ENCODE results near the gene POGZ. TPM values are rescaled to one million over a fixed set of nuclear protein-coding genes. Genes with fewer than 3 reads are reported as not detected.
A peak's percentile ranks its signal among the peaks of the same experiment; 100 is the strongest.

POGZ gene
- total RNA-seq, 6 experiments from 2014 or later: 34.9 to 40.3 (median 37.9) TPM

DNA sequence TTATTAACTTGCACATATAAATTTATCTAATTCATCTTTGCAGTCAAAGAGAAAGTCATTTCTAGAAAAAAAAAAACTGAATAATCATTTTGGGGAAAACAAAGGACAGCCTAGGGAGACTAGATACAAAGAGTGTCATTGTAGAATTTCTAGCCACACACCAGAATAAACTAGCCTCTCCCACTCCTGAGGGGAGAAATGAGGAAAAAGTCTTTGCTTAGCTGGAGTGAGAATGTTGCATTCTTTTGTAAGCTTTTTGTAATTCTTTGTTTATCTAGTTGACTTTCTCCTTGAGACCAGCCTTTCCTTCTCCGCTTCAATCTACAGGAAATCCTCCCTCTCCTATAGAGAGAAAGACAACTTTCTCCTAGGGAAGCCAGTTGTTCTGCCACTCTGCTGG is 36.0 kb upstream of the POGZ start:
- DNase-seq: no peak
- peaks cover 27% of the 10 kb centered on the region for H3K27me3 Mint-ChIP-seq (ENCODE audit: insufficient read depth)
- H3K9me3 Mint-ChIP-seq: no peaks in the 10 kb centered on the region
- no peak overlapping the region for H3K4me3 Mint-ChIP-seq
- H3K27ac Mint-ChIP-seq: no peak overlapping the region
- peaks cover 16% of the 10 kb centered on the region for H3K4me1 Mint-ChIP-seq (ENCODE audit: low read depth)
- no peaks in the 10 kb centered on the region for H3K36me3 Mint-ChIP-seq (ENCODE audit: low read depth)
- TF ChIP-seq, protein P1, sequence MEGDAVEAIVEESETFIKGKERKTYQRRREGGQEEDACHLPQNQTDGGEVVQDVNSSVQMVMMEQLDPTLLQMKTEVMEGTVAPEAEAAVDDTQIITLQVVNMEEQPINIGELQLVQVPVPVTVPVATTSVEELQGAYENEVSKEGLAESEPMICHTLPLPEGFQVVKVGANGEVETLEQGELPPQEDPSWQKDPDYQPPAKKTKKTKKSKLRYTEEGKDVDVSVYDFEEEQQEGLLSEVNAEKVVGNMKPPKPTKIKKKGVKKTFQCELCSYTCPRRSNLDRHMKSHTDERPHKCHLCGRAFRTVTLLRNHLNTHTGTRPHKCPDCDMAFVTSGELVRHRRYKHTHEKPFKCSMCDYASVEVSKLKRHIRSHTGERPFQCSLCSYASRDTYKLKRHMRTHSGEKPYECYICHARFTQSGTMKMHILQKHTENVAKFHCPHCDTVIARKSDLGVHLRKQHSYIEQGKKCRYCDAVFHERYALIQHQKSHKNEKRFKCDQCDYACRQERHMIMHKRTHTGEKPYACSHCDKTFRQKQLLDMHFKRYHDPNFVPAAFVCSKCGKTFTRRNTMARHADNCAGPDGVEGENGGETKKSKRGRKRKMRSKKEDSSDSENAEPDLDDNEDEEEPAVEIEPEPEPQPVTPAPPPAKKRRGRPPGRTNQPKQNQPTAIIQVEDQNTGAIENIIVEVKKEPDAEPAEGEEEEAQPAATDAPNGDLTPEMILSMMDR (IDR thresholded peaks at IDR 0.05): no peak

DNA sequence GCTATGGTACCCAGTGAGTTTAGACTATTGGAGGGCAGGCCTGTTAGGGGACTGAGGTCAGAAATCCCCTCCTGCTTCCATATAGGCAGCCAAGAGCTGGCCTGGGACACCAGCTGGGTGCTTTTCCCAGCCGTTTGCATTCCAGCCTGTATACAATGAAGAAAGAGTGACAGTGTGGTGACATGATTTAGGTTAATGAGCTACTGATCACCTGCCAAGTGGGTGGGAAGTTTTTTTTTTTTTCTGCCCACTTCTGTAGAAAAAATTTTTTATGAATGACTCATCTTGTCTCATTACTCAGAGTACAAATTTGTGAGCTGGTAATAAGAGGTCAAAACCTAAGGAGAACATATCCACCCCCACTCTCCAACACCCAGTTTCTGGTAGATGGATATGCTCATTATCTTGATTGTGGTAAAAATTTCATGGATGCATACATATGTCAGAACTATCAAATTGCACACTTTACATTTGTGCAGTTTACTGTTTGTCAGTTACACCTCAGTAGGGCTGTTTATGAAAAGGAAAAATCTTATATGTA is 35.5 kb upstream of the POGZ start:
- Mint-ChIP-seq H3K4me1 (ENCODE audit: low read depth) (peaks cover 16% of the 10 kb centered on the region), H3K27ac (no peak overlapping the region), H3K4me3 (no peak overlapping the region), H3K9me3 (no peaks in the 10 kb centered on the region), H3K27me3 (ENCODE audit: insufficient read depth) (peaks cover 26% of the 10 kb centered on the region), H3K36me3 (ENCODE audit: low read depth) (no peaks in the 10 kb centered on the region)
- TF ChIP-seq, protein P1 (IDR thresholded peaks at IDR 0.05): no peak
- peak; percentile 55 for DNase-seq

DNA sequence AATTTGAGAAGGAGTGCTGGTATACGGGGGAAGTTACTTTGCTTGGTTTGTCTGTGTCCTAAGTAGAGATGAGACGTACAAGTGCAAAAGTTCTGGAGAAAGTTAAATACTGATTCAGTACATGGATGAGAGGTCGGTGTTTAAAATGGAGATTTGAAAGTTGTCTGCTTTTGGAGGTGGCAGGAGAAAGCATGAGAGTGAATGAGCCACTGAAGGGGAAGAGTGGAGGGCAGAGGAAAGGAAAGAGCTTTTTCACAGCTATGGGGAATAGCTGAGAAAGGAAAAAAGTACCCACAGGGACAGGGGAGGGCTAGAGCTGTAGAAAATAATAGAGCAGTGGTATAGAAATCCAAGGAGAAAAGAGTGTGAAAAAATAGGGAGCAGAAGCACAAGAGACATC is 33.7 kb upstream of the POGZ start:
- no peaks in the 10 kb centered on the region for H3K36me3 Mint-ChIP-seq (ENCODE audit: low read depth)
- TF ChIP-seq, protein P1 (IDR thresholded peaks at IDR 0.05): no peak
- H3K4me1 Mint-ChIP-seq (ENCODE audit: low read depth): peaks cover 16% of the 10 kb centered on the region
- peaks cover 27% of the 10 kb centered on the region for H3K27me3 Mint-ChIP-seq (ENCODE audit: insufficient read depth)
- no peak overlapping the region for H3K27ac Mint-ChIP-seq
- no peak overlapping the region for H3K4me3 Mint-ChIP-seq
- DNase-seq: no peak
- no peaks in the 10 kb centered on the region for H3K9me3 Mint-ChIP-seq

- DNase-seq: no peak
- H3K36me3 Mint-ChIP-seq (ENCODE audit: low read depth): no peaks in the 10 kb centered on the region
- H3K27me3 Mint-ChIP-seq (ENCODE audit: insufficient read depth): peaks cover 32% of the 10 kb centered on the region
- no peak overlapping the region for H3K4me3 Mint-ChIP-seq
- peaks cover 16% of the 10 kb centered on the region for H3K4me1 Mint-ChIP-seq (ENCODE audit: low read depth)
- TF ChIP-seq, protein P1 (IDR thresholded peaks at IDR 0.05): no peak
- no peak overlapping the region for H3K27ac Mint-ChIP-seq
- H3K9me3 Mint-ChIP-seq: no peaks in the 10 kb centered on the region
Observed at GRCh38 chr1:151492120-151492519, 32.8 kb upstream of the POGZ start.

GRCh38 chr1:151491641-151492040 is 32.3 kb upstream of the POGZ start:
- no peak overlapping the region for H3K4me3 Mint-ChIP-seq
- H3K4me1 Mint-ChIP-seq (ENCODE audit: low read depth): peaks cover 16% of the 10 kb centered on the region

More at GRCh38 chr1:151491641-151492040, 32.3 kb upstream of the POGZ start:
- H3K9me3 Mint-ChIP-seq: no peaks in the 10 kb centered on the region
- DNase-seq: no peak
- peaks cover 32% of the 10 kb centered on the region for H3K27me3 Mint-ChIP-seq (ENCODE audit: insufficient read depth)
- no peaks in the 10 kb centered on the region for H3K36me3 Mint-ChIP-seq (ENCODE audit: low read depth)
- TF ChIP-seq, protein P1 (IDR thresholded peaks at IDR 0.05): no peak
- H3K27ac Mint-ChIP-seq: no peak overlapping the region

Measured in HFFc6 (cell line).